ENCODE data around the gene FBXW8.

DNA sequence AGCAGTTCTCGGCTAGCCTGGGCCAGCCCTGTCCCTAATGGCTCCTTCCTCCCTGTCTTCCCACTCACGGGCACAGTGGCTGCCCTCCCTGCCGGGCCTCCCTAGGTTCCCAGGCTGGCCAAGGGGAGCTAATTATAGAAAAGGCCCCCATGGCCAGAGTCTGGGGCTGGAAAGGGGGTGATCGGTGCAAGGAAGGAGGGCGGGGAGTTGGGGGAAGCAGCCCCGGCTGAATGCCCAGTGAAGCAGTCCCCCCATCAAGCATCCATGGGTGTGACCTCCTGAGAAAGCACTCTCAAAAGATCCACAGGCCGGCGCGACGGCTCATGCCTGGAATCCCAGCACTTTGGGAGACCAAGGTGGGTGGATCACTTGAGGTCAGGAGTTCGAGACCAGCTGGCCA, 133.6 kb downstream of the FBXW8 start:
- TF ChIP-seq, protein P1, sequence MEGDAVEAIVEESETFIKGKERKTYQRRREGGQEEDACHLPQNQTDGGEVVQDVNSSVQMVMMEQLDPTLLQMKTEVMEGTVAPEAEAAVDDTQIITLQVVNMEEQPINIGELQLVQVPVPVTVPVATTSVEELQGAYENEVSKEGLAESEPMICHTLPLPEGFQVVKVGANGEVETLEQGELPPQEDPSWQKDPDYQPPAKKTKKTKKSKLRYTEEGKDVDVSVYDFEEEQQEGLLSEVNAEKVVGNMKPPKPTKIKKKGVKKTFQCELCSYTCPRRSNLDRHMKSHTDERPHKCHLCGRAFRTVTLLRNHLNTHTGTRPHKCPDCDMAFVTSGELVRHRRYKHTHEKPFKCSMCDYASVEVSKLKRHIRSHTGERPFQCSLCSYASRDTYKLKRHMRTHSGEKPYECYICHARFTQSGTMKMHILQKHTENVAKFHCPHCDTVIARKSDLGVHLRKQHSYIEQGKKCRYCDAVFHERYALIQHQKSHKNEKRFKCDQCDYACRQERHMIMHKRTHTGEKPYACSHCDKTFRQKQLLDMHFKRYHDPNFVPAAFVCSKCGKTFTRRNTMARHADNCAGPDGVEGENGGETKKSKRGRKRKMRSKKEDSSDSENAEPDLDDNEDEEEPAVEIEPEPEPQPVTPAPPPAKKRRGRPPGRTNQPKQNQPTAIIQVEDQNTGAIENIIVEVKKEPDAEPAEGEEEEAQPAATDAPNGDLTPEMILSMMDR (optimal IDR thresholded peaks at IDR 0.05 in 1 of 3, IDR thresholded peaks at IDR 0.05 in 1 of 3, conservative IDR thresholded peaks at IDR 0.05 in 1 of 3; ENCODE audit: extremely low read depth in 1 of 3, insufficient read depth in 2 of 3, low read length in 3 of 3) = no peak
- TF ChIP-seq EZH2 (IDR thresholded peaks at IDR 0.05; ENCODE audit: low read length) = no peak

All from keratinocyte (primary cell).